Loucy (cell line): ENCODE data around the gene MCF2L.

Experiments
- CTCF ChIP-seq: fragments of 200-600 bp; sonication (generic); conservative IDR thresholded peaks from 2 replicates; pipeline ENCODE4 v1.5.1; 2014; ENCODE audit warnings: mild to moderate bottlenecking, antibody characterized with exemption, low read length
- EZH2phosphoT487 ChIP-seq: fragments of 200-600 bp; IDR thresholded peaks from 2 replicates; pipeline ENCODE4 v1.6.1; 2018; ENCODE audit warnings: antibody characterized with exemption, mild to moderate bottlenecking, moderate library complexity, borderline replicate concordance

DNA sequence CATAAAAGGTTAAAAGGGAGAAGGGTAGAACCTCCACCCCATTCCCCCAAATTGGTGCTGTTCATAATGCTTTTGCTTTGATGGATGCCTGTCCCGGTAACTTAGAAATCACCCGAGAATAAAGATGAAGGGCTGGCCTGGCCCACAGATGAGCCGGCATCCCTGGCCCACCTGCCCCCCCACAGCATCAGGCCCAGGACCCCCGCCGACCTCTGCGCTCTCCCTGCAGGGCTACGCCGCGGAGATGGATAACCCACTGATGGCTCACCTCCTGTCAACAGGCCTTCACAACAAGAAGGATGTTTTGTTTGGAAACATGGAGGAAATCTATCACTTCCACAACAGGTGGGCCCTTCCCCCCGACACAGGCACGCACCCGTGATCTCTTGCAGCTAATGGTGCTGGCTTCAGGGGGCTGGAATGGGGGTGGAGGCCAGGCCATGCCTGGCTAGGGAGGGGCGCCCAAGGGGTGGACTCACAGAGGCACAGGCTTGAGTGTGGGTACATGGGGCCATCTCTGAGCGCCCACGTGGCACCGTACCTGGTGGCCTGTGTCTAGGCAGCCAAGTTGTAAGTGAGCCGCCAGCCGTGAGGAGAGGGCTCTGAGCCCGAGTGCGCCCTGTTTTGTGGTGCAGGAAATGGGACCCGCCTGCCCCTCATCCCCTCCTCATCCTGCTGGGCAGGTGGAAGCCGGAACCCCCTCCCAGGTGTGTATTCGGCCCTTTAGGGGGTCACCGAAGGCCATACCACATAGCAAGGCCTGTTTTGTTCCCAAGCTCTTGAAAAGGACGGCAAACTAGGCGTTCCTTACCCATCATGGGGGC is 113.4 kb downstream of the MCF2L start:
- TF ChIP-seq CTCF (no peak), EZH2phosphoT487 (no peak)
